DMS114 treated with DMSO at 0.1 percent for 48 hours (cell line): Measurements from ENCODE around the gene MX2.
"Not testable (repeated sequence)": the region's sequence is repeated elsewhere in the genome, so short reads cannot be mapped to it uniquely, and the experiment has no call there.

ENCODE experiments used
- DNase-seq: peaks from one replicate; lab custom pipeline; 2025; ENCODE audit not compliant: unreplicated experiment; lab: John Stamatoyannopoulos, UW

MX2 gene

DNA sequence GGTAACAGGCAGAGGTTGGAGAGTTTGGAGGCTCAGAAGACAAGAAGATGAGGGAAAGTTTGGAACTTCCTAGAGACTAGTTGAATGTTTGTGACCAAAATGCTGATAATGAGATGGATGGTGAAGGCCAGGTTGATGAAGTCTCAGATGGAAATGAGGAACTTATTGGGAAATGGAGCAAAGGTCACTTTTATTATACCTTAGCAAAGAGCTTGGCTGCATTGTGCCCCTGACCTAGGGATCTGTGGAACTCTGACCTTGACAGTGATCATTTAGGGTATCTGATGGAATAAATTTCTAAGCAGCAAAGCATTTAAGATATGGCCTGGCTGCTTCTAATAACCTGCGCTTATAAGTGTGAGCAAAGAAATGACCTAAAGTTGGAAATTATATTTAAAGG, 28.1 kb upstream of the MX2 start:
- DNase-seq: no peak

DNA sequence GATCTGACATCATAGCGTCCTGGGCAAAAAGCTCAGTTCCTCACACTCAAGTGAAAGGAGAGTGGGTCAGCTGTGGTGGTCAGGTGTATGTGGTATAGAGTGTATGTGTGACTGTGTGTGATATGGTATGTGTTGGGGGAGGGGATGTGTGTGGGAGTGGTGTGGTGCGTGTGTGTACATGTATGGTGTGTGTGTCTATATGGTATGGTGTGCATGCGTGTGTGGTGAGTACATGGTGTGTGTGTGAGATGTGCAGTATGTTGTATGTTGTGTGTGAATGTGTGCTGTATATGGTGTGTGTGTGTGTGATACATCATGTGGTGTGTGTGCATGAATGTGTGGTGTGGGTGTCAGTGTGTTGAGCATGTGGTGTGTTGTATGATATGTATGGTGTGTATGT, 24.3 kb upstream of the MX2 start:
- no peak for DNase-seq

DNA sequence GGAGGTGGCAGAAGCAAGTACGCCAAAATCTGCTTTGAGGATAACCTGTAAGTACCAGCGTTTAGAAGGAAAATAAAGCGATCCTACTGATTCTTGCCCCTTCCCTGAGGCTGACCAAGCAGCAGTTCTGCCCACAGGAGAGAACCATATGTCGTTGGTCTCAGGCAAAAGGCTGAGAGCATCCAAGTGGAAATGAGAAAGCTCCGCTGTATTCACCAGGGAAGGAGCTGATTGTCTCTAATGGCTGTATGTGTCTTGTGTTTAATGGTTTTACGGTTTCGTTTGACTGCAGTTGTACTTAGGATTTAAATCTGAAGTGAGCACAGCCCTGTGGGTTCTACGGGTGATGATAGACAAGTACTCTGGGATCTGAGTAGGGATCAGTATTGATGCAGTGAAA, 23.4 kb upstream of the MX2 start:
- DNase-seq: no peak

DNA sequence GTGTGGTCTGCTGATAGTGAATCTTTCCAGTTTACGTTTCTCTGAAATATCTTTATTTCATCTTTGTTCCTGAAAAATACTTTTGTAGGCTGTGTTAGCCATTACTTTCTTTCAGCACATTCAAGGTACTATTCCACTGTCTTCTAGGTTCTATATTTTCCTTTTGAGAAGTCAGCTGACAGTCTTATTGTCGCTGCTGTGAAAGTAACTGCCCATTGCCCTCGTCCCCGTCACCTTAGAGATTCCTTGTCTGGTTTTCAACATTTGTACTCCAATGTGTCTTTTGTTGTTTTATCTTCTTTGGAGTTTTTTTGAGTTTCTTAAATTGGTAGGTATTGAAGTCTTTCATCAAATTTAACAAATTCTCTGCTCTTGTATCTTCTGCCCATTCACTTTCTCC, 19.8 kb upstream of the MX2 start:
- DNase-seq: no peak

DNA sequence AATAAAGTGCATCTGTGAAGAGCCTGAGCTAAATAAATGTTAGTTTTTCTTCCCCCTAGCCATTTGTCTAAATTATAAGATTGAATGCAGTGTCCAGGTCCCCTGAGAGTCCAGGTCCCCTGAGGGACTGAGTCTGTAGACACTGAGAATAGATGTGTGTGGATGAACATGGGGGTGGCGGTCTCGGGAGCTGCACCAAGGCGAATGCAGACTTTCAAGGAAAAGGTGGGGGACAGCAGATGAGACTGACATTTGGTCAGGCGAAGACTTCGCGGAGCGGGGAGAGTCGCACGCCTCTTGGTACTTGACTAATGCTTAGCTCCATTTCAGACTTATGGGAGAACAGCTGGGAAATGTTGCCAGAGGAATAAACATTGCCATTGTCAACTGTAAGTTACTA, 17.7 kb upstream of the MX2 start:
- no peak for DNase-seq

DNA sequence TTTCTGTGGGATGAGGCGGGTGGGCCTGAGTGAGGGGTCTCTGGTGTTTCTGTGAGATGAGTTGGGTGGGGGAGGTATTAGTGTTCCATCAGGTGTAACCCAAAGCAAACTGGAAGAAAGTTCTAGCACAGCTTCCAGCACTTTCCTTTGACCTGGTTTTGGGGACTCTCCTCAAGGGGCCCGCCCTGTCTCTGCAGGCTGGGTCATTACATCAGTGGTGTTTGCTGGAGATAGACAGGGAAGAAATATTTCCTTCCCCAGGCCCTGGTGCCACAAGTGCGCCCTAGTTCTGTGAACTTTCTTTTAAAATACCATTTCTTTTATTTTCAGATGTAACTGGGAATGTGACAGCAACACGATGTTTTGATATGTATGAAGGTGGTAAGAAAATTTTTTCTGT, 16.5 kb upstream of the MX2 start:
- no peak for DNase-seq

DNA sequence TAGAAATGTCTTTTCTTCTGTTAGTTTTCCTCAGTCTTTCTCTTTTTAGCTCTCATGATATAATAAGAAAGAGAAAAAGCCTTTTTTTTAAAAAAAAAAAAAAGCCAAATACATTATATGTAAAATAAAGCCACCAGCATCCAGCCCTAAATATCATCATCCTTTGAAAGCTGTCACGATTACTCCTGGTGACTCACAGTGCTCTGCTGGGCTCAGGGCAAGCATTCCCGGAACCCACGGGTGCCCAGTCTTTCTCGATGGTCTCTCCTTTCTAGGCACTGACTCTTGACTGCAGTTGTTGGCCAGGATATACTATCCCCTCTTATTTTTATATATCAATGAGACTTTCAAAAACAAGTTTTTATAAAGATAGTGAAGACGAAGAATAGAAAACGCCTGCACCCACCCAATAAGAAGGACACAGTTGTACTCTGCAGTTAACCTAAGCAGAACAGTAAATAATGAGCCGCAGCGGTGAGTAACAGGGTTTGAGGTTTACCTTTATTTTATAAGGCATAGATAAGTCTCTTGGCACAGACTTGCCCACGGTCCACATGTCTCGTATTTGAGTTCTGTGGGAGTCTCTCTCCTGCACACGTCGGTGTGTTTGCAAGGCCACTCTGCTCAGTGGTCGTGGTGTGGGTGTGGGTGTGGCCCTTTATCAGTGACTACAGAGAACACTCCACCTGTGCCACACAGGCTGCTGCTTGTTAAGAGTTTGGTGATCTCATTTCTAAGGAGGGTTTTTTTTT, 15.7 kb upstream of the MX2 start:
- no peak for DNase-seq

DNA sequence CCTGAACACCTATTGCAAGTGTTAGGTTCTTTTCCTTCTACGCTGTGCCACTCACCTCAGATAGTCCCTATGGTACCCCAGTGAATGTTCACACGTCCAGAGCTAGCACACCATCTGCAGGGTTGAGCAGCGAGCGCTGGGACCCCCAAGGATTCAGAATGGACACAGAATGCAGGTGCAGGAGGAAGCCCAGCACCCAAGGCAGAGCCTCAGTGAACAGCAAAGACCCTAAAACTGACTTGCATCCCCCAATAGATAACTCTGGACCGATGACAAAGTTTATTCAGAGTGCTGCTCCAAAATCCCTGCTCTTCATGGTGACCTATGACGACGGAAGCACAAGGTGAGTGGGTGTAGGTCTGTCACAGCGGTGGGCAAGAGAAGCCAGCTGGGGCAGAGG, 15.1 kb upstream of the MX2 start:
- DNase-seq: no peak

DNA sequence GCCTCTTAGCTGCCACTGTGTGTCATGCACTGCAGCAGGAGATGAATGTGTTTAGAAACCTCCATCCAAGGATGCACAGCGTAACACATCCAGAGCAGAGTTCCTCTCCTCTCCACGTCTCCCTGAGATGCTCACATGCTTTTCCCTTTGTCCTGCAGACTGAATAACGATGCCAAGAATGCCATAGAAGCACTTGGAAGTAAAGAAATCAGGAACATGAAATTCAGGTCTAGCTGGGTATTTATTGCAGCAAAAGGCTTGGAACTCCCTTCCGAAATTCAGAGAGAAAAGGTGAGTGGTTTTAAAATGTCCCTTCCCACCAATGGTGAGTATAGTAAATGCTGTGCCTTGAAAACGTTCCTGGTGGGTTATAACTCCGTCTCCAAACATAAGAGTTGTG, 13.4 kb upstream of the MX2 start:
- no peak for DNase-seq

DNA sequence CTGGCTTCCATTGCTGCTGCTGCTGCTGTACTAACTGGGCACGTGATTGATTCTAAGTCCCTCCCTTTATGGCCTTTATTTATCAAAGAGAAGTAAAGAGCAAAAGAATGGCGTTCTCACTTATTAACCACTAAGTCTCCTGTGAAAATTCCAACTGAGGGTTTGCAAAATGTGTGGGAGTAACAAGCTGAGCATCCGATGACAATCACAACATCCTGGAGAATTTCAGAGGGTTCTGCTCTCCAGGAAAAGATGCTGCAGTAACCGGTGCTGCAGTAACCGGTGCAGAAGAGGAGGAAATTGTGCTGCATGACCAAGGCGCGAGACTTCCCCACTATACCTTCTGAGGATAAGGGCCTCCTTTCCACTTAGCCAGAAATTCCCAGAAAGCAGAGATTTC, 12.7 kb upstream of the MX2 start:
- no peak for DNase-seq

DNA sequence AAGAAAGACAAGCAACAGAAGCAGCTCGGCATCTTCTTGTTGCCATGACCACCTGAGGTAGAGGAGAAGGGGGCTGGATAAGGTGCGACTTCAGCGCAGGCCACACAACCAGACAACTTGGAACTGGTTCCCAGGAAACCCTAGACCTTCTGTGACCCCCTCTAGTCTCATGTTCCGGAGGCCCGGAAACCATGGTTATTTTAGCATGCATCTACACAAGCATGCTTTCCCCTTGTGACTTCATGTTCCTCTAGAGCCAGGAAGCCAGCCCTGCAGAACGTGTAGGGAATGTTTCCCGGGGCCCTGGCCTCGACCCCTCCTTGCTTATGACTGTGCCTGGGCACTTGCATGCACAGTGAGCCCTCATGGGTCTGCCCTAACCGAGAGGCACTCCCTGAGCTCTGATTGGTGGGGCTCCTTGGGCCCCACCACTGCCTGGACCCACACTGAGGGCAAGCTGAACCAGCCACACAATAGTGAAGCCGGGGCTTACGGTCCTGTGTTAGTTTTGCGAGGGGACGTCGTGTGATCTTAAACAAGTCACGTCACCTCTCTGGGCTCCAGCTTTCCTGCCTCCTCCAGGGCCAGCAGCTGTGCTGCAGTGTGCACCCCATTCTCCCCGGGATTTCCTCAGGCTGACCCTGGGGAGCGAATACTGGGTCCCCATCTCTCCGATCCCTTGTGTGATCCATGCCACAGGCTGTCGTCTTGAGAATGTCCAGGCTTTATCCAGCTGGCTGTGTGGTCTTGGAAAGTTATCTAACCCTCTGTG, 12.0 kb upstream of the MX2 start:
- DNase-seq: no peak

DNA sequence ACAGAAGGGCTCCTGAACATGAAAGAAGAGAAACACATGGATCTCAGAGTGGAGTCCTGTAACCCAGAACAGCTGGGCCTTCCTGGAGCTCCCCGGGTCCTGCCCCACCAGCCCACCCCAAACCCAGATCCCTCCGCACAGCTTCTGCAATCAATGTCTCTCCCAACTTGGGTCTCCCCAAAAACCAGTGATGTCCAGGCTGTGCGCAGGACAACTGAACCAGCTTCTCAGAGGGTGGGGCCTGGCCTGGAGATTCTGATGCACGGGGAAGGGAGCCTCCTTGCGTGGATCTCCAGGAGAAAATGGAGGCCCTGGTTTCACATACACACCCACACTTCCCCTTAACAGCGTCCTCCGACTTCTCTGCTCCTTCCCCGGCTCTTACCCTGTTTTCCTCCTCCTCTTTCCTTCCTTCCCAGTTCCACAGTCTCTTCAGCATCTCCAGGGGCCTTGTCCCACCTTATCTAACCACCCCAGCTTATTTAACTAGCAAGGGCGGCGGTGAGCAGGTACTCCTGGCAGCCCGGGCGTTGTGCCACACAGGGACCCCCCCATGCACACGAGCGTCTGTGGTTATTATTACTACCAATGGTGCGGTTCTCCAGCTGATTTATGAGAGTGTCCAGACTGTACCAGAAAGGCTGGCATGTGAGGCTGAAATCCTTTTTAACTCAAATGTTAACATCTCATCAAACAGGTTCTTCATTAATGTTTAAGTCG, 11.2 kb upstream of the MX2 start:
- DNase-seq: no peak

DNA sequence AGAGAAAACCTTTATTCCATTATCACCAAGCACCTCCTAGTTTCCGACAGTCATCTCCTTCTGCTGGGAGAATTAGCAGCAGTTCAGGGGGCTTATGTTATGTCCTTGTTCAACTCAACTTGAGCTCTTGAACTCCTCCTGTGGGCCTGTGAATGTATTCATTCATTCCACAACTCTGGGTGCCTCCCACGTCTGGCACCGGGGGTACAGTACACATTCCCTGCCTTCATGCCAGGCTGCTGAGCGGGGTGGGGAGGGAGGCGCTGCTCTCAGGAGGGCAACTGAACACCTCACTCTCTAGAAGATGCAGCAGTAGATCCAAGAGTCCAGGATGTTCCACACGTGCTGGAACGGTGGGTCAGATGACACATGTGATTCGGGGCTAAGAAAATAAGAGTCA, 4.3 kb upstream of the MX2 start:
- DNase-seq: no peak

DNA sequence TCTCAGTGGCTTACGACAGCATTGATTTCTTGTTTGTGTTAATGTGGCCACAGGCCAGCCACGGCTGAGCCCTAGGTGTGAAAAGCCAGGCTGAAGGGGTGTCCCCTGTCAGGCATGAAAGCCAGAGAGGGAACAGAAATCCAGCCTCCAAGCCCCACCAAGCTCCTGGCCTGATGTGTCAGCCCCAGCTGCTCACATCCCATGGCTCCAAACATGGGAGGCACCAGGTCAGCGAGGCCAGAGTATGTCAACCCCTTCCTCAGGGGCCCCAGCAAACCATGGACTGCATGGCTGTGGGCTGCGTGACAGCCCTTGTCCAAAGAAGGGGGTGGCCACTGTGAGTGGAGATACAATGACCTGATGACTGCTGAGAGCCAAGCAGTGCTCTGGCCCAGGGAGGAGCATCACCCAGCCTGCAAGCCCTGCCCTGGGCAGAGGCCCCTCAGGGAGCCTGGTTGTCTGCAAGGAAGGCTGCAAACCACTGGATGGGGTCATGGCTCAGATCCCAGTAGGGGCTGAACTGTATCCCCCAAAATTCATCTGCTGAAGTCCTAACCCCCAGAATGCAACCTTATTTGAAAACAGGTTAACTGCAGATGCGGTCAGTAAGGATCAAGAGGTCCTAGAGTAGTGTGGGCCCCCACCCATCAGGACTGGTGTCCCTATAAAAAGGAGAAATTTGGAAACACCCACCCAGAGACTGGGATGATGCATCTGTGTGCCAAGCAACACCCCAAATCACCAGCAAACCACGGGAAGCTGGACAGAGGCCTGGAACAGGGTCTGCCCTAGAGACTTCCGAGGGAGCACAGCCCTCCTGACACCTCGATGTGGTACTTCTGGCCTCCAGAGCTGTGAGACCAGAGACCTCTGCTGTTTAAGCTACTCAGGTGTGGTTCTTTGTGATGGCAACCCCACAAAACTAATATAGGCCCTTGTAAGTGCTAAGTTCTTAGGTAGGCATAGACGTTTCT, 3.3 kb upstream of the MX2 start:
- DNase-seq: no peak

DNA sequence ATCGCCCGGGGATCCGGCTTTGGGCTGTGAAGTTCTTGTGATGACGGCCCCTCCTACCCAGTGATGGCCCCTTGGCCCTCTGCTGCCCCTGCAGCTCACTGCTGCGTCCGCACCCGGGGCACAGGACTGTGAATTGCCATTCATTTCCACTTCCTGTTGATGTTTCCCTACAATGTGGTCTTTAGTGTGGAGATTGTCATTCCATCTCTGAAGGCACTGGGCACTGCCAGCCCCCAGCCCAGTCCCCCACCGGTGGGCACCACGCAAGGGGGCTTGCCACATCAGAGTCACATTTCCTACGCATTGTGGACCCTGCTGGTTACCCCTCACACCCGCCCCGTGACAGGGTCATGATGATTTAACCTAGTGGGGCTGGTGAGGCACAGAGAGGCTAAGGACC, 2.5 kb upstream of the MX2 start:
- no peak for DNase-seq

DNA sequence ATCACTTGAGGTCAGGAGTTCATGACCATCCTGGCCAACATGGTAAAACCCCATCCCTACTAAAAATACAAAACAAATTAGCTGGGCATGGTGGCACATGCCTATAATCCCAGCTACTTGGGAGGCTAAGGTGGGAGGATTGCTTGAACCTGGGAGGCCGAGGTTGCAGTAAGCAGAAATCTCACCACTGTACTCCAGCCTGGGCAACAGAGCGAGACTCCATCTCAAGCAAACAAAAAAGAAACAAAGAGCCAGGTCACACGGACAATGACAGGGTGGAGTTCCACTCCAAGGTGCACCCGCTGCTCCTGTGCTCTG, 2.1 kb upstream of the MX2 start:
- DNase-seq: not testable (repeated sequence)

DNA sequence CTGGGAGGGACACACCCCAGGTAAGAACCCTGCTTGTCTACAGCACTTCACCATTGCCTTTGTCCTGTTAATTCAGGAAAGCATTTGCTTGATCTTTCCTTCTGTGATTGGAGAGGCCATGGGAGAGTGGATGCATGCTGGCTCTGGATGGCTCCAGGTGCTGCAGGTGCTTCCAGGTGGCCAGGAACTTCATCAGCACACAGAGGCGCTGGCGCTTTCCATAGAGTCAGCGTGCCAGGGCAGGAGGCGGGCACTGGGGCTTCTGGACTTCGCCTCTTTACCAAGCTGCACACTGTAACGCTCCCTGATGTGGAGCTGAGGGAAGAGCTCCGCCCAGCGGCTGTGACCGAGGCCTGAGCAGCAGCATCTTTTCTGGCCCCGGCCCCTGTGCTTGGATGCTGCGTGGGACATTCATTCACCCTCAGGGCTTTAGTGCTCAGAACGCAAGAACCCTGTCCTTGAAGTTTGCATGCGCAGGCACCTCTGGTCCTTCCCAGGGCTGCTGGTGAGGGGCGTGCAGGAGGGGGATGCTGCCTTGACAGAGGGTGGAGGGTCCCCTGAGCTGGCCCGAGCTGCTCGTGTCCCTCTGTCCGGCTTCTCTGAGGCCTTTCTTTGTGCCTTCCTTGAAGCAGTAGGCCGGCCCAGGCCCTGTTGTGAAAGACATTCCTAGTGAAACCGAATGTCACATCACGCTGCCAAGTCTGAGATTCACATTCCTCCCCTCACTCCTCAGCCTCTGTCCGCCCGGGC, 1.6 kb upstream of the MX2 start:
- DNase-seq: no peak

DNA sequence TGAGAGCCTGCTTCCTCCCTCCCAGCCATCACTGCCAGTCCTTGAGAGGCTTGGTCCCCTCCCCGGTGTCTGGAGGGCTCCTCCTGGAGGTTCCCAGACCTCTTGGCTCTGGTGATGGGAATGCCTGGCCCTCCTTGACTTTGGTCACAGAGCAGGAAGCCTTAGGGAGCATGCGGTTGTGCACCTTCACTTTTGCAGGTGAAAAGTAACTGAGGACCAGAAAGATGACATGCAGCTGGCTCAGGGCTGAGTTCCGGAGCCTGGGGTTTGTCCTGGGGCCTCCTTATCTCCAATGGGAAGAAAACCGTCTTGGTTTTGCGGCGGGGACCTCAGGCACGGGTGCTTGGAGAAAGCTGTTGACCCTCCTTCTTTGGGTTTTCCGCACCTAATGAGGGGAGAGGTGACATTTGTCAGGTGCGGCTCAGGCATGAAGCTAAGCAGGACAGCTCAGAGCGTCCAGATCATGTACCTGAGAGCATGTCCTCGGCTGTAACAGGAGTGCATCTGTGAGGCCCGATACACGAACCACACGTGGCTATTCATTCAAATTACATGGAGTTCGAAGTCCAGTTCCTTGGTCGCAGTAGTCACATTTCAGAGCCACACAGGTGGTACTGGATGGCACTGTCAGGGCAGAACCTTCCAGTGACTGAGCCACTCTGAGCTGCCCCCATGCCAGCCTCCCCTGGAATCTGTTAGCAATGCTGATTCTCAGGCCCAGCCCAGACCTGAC, 608 bp upstream of the MX2 start:
- no peak for DNase-seq

DNA sequence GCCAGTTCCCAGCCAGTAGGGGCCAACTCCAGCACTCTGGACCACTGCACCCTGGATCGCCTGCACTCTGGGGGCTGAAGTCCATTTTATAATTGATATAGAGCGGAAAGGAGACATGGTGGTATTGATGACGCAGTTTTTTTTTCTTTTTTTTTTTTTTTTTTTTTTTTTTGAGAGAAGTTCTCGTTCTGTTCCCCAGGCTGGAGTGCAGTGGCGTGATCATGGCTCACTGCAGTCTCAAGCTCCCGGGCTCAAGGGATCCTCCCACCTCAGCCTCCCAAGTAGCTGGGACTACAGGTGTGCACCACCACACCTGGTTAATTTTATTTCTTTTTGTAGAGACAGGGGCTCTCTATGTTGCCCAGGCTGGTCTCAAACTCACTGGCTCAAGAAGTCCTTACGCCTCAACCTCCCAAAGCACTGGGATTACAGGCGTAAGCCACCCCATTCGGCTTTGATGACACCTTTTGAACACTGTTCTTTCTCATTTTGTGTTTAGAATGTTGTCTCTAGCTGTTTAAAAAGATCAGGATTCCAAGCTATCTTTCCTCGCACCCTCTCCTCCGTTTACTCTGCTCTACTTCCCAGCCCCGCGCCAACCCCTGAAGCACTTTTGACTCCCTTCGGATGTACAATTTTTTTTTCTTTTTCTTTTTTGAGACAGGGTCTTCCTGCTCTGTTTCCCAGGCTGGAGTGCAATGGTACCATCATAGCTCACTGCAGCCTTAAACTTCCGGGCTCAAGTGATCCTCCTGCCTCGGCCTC, 960 bp downstream of the MX2 start:
- DNase-seq: no peak
